HCT116 (cell line): ENCODE measurements around the gene TXLNA.

Experiments
- ELF1 ChIP-seq: IDR thresholded peaks from 2 replicates; pipeline ENCODE4 v1.6.1; 2012; ENCODE audit warnings: low read depth, borderline replicate concordance
- EZH2 ChIP-seq: fragments of 200-600 bp; sonication (generic); IDR thresholded peaks from 2 replicates; pipeline ENCODE4 v1.6.1; 2017; ENCODE audit warnings: antibody characterized with exemption, mixed run types
- EZH2phosphoT487 ChIP-seq: fragments of 200-600 bp; IDR thresholded peaks from 2 replicates; pipeline ENCODE4 v1.6.1; 2018; ENCODE audit warnings: antibody characterized with exemption, borderline replicate concordance
- POLR2A ChIP-seq: IDR thresholded peaks from 2 replicates; pipeline ENCODE4 v1.7.0; 2011; ENCODE audit warnings: borderline replicate concordance; ENCODE audit not compliant: insufficient read depth, insufficient read length; ENCODE audit errors: extremely low read depth
- ZNF274 ChIP-seq: fragments of 200-500 bp; sonication (Bioruptor generic); IDR thresholded peaks from 2 replicates; pipeline ENCODE4 v1.6.1; 2014; ENCODE audit warnings: mild to moderate bottlenecking, low read depth, low read length, inconsistent platforms
- TF ChIP-seq, protein P1 (sequence below), 3 experiments: fragments of 200-600 bp in 1 of 3; sonication (generic) in 1 of 3; IDR thresholded peaks in 2 of 3; conservative IDR thresholded peaks in 1 of 3; 2 replicates each; pipeline ENCODE4 v1.5.1; 2012 to 2017; ENCODE audit warnings: low read depth in 2 of 3, low read length in 2 of 3, antibody characterized with exemption in 1 of 3, borderline replicate concordance in 1 of 3, control low read depth in 1 of 3, mild to moderate bottlenecking in 1 of 3, mixed read lengths in 1 of 3, mixed run types in 1 of 3, moderate library complexity in 1 of 3; ENCODE audit not compliant: insufficient read depth in 1 of 3
- TF ChIP-seq, protein P2 (sequence below): IDR thresholded peaks from 2 replicates; pipeline ENCODE4 v1.6.1; 2012; ENCODE audit warnings: low read depth

DNA sequence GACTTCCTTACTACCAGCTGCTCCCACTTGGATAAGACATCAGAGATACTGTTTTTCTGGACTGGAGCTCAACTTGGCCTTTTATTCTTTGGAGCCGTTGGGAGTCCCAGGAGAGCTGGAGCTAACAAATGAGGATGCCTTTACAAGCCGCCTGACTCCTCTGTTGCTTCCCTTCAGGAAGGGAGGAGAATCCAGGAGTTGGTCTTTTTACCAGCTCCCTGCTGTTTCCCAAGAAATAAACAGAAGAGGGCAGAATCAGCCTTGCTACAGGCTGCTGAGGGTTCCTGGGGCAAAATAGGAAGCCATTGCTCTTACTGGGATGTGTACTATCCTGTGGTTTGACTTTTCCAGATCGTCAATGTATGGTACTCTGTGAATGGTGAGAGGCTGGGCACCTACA is 44.2 kb downstream of the TXLNA start:
- TF ChIP-seq ZNF274 (no peak), EZH2phosphoT487 (no peak), ELF1 (no peak), POLR2A (no peak), EZH2 (no peak)
- TF ChIP-seq, protein P1, sequence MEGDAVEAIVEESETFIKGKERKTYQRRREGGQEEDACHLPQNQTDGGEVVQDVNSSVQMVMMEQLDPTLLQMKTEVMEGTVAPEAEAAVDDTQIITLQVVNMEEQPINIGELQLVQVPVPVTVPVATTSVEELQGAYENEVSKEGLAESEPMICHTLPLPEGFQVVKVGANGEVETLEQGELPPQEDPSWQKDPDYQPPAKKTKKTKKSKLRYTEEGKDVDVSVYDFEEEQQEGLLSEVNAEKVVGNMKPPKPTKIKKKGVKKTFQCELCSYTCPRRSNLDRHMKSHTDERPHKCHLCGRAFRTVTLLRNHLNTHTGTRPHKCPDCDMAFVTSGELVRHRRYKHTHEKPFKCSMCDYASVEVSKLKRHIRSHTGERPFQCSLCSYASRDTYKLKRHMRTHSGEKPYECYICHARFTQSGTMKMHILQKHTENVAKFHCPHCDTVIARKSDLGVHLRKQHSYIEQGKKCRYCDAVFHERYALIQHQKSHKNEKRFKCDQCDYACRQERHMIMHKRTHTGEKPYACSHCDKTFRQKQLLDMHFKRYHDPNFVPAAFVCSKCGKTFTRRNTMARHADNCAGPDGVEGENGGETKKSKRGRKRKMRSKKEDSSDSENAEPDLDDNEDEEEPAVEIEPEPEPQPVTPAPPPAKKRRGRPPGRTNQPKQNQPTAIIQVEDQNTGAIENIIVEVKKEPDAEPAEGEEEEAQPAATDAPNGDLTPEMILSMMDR (IDR thresholded peaks at IDR 0.05 in 2 of 3, conservative IDR thresholded peaks at IDR 0.05 in 1 of 3; ENCODE audit: borderline replicate concordance in 1 of 3, insufficient read depth in 1 of 3, low read depth in 2 of 3, low read length in 2 of 3): no peak
- TF ChIP-seq, protein P2, sequence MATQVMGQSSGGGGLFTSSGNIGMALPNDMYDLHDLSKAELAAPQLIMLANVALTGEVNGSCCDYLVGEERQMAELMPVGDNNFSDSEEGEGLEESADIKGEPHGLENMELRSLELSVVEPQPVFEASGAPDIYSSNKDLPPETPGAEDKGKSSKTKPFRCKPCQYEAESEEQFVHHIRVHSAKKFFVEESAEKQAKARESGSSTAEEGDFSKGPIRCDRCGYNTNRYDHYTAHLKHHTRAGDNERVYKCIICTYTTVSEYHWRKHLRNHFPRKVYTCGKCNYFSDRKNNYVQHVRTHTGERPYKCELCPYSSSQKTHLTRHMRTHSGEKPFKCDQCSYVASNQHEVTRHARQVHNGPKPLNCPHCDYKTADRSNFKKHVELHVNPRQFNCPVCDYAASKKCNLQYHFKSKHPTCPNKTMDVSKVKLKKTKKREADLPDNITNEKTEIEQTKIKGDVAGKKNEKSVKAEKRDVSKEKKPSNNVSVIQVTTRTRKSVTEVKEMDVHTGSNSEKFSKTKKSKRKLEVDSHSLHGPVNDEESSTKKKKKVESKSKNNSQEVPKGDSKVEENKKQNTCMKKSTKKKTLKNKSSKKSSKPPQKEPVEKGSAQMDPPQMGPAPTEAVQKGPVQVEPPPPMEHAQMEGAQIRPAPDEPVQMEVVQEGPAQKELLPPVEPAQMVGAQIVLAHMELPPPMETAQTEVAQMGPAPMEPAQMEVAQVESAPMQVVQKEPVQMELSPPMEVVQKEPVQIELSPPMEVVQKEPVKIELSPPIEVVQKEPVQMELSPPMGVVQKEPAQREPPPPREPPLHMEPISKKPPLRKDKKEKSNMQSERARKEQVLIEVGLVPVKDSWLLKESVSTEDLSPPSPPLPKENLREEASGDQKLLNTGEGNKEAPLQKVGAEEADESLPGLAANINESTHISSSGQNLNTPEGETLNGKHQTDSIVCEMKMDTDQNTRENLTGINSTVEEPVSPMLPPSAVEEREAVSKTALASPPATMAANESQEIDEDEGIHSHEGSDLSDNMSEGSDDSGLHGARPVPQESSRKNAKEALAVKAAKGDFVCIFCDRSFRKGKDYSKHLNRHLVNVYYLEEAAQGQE: no peak
